Body of pancreas (tissue), 4 donors: ENCODE results near the gene PRUNE2.

Experiments
- CTCF ChIP-seq, 7 experiments: fragments of 450-650 bp in 4 of 7; fragments of 200-600 bp in 3 of 7; sonication (generic) in 3 of 7; IDR thresholded peaks; one replicate each; pipeline ENCODE4 v1.5.1; 2016 to 2019; ENCODE audit warnings: antibody characterized with exemption in 7 of 7
- POLR2A ChIP-seq, 3 donors: fragments of 450-650 bp; IDR thresholded peaks; one replicate each; pipeline ENCODE4 v1.6.1; 2016; ENCODE audit warnings: antibody characterized with exemption in 3 of 3, mild to moderate bottlenecking in 2 of 3

- TF ChIP-seq CTCF (IDR thresholded peaks at IDR 0.05): no peak
- no peak for TF ChIP-seq POLR2A (IDR thresholded peaks at IDR 0.05)
These were observed 198.4 kb downstream of the PRUNE2 start for GRCh38 chr9:76707510-76707909.
